Erythroblast (primary cell): ENCODE data around the gene CDK14.

Experiments used
- GATA1 ChIP-seq: IDR thresholded peaks from 2 replicates; pipeline ENCODE4 v1.6.1; 2011; ENCODE audit warnings: low read depth, mild to moderate bottlenecking, control low read depth, low read length, moderate library complexity
- POLR2A ChIP-seq: IDR thresholded peaks from 2 replicates; pipeline ENCODE4 v1.6.1; 2011; ENCODE audit warnings: mild to moderate bottlenecking, low read length

GRCh38 chr7:91169830-91170191 lies 573.7 kb downstream of the CDK14 start:
- TF ChIP-seq POLR2A (no peak), GATA1 (no peak)
